GM19463 (cell line): ENCODE results near the gene MRPL51.
"Not testable (repeated sequence)": the region's sequence is repeated elsewhere in the genome, so short reads cannot be mapped to it uniquely, and the experiment has no call there.

Experiments used
- ATAC-seq: cut with Tn5 transposase; IDR thresholded peaks from one replicate; pipeline ENCODE4 v1.9.1; 2021; ENCODE audit warnings: mild to moderate bottlenecking, moderate library complexity; ENCODE audit not compliant: unreplicated experiment

MRPL51 gene

GRCh38 chr12:6489449-6489848, 3.6 kb downstream of the MRPL51 start:
- no peak for ATAC-seq

- no peak for ATAC-seq
Measured at GRCh38 chr12:6488240-6488639, 4.8 kb downstream of the MRPL51 start.

GRCh38 chr12:6478416-6478815, 14.6 kb downstream of the MRPL51 start:
- ATAC-seq, result no peak

- ATAC-seq, result not testable (repeated sequence)
Measured at GRCh38 chr12:6477601-6478377, 15.3 kb downstream of the MRPL51 start.

- no peak for ATAC-seq
Measured at GRCh38 chr12:6476489-6476888, 16.6 kb downstream of the MRPL51 start.

GRCh38 chr12:6475233-6475975, 17.7 kb downstream of the MRPL51 start:
- not testable (repeated sequence) for ATAC-seq

- ATAC-seq, result no peak
Measured at GRCh38 chr12:6472491-6472890, 20.6 kb downstream of the MRPL51 start.

- no peak for ATAC-seq
Measured at GRCh38 chr12:6471989-6472360, 21.1 kb downstream of the MRPL51 start.

GRCh38 chr12:6470375-6471163, 22.5 kb downstream of the MRPL51 start, which contains the start of gene VAMP1:
Gene VAMP1 (minus strand): TSS chr12:6470677. CDS start chr12:6470531, 146 bp downstream.
- peak; percentile 86 for ATAC-seq

GRCh38 chr12:6469609-6470374, 23.3 kb downstream of the MRPL51 start:
- no peak for ATAC-seq

GRCh38 chr12:6469092-6469491, 24.0 kb downstream of the MRPL51 start:
- no peak for ATAC-seq

- ATAC-seq, result no peak
Measured at GRCh38 chr12:6468283-6468575, 24.8 kb downstream of the MRPL51 start.

GRCh38 chr12:6467571-6468282, 25.3 kb downstream of the MRPL51 start:
- ATAC-seq, result not testable (repeated sequence)

GRCh38 chr12:6466751-6467150, 26.3 kb downstream of the MRPL51 start:
- not testable (repeated sequence) for ATAC-seq

GRCh38 chr12:6466184-6466573, 26.9 kb downstream of the MRPL51 start:
- no peak for ATAC-seq

GRCh38 chr12:6465467-6466183, 27.4 kb downstream of the MRPL51 start:
- no peak for ATAC-seq

- ATAC-seq, result no peak
Measured at GRCh38 chr12:6464531-6464930, 28.5 kb downstream of the MRPL51 start.

- no peak for ATAC-seq
Measured at GRCh38 chr12:6463858-6464257, 29.2 kb downstream of the MRPL51 start.

GRCh38 chr12:6463216-6463615, 29.8 kb downstream of the MRPL51 start:
- no peak for ATAC-seq
